Activated CD8-positive, alpha-beta memory T cell treated with anti-CD3 and anti-CD28 coated beads for 4 hours (primary cell): ENCODE measurements around the gene RBM5.

ENCODE experiments used
- DNase-seq, 2 donors: peaks; one replicate each; pipeline ENCODE4 v3.0.0-alpha.2; 2020; ENCODE audit warnings: low read depth in 2 of 2

The RBM5 gene

GRCh38 chr3:50158530-50159146 lies 69.9 kb downstream of the RBM5 start:
- DNase-seq: no peak

GRCh38 chr3:50160561-50160983 lies 71.9 kb downstream of the RBM5 start:
- no peak for DNase-seq

GRCh38 chr3:50161320-50161719 lies 72.6 kb downstream of the RBM5 start:
- DNase-seq: no peak

GRCh38 chr3:50162034-50162883 lies 73.5 kb downstream of the RBM5 start:
- no peak for DNase-seq

- no peak for DNase-seq
Observed at GRCh38 chr3:50163572-50164455, 75.1 kb downstream of the RBM5 start.

GRCh38 chr3:50164481-50164880 lies 75.8 kb downstream of the RBM5 start:
- DNase-seq: no peak

GRCh38 chr3:50164984-50165909 lies 76.5 kb downstream of the RBM5 start:
- DNase-seq: no peak

- no peak for DNase-seq
Observed at GRCh38 chr3:50165910-50166538, 77.3 kb downstream of the RBM5 start.

- no peak for DNase-seq
Observed at GRCh38 chr3:50166620-50167019, 77.9 kb downstream of the RBM5 start.

GRCh38 chr3:50167069-50167840 lies 78.5 kb downstream of the RBM5 start:
- DNase-seq: no peak

GRCh38 chr3:50167841-50168209 lies 79.1 kb downstream of the RBM5 start:
- no peak for DNase-seq

GRCh38 chr3:50168388-50168787 lies 79.7 kb downstream of the RBM5 start:
- DNase-seq: no peak
